CD4-positive, alpha-beta T cell treated with Interleukin-15 for 4 hours (primary cell): ENCODE data around the gene ZIC3.

ENCODE experiments used
- DNase-seq: peaks from one replicate; pipeline ENCODE4 v3.0.0-alpha.2; 2020; ENCODE audit warnings: low spot score

The ZIC3 gene

GRCh38 chrX:137574102-137574783, 8.3 kb downstream of the ZIC3 start:
- no peak for DNase-seq

GRCh38 chrX:137574784-137575293, 8.9 kb downstream of the ZIC3 start:
- no peak for DNase-seq

- no peak for DNase-seq
Observed at GRCh38 chrX:137575596-137576255, 9.8 kb downstream of the ZIC3 start.

GRCh38 chrX:137587151-137587550, 21.2 kb downstream of the ZIC3 start:
- no peak for DNase-seq

- no peak for DNase-seq
Observed at GRCh38 chrX:137600769-137601168, 34.8 kb downstream of the ZIC3 start.
